Measurements from ENCODE around the gene ITLN1.

Gene ITLN1

DNA sequence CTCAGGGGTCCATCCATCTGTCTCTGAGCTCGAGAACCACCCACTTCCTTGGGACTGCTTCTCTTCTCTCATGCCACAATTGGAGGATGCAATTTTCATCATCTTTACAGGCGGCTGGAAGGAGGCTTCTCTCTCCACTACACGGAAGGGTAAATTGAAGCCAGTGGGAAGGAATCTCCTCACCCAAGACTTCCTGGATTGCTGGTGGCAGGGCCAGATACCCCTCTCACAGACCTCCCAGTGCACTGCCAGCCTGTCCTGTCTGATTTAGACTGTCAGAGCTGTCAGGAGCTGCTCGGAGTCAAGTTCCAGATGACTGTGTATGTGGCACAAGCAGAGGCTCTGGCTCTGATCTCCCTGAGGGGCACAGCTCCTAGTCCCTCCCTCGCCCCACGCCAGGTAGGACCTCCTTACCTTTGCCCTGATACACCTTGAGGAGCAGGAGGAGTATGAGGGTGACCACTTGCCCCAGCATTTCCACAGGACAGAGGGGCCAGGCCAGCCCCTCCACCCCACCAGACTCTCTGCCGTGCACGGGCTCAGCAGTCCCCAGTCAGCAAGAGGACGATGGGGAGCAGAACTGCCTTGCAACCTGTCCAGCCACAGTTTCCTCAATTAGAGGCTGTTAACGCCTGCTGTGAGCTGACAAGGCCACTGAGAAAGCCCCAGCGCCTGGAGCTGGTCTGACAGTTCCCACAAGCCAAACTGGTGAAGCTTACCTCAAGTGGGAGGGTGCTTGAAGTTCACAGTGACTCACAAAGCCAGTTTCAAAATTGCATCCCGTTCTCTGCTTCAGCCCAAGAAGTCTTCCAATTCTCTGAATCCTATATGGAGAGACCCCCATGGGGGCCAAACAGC is 22.5 kb downstream of the ITLN1 start, which contains the start of gene CD244:
CD244 (minus strand) TSS at position 685 of the 858 bp plus-strand sequence; CDS start at position 475, 210 bp downstream.
- in situ Hi-C loops (cut with HindIII; ENCODE audit: low pct_ligation_motif_present, low pct_unique_long_range_greater_than_20kb, low sequenced_read_pairs): no loop called here
- no peak for DNase-seq

DNA sequence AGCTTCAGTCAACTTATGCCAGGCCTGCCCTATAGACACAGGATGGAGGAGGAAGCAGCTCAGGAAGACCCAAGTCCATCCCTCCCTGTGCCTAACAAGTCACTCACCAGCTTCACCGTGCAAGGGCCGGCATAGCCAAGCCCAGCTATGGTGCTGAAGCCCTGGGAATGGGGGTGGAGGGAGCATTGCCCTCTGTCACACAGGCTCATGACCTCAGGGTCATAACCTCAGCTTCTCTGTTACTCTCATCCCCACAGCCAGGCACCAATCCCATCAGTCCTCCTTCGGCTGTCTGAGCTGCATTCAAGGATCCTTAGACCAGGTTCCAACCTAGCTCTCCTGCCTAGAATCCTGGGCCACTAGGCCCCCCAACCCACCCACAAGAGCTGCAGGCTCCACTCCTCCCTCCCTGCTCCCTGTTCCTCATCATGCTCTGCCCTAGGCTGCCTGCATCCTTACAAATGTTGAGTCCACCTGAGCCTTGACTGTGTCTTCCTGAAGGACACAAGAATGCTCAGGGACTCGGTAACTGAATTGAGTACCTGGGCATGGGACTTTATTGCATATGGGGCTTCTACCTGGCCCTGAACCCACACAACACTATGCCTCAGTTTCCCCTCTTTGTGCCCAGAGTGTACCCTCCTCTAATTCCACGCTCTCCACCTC is 24.0 kb downstream of the ITLN1 start:
- in situ Hi-C loops (cut with HindIII; ENCODE audit: low pct_ligation_motif_present, low pct_unique_long_range_greater_than_20kb, low sequenced_read_pairs): no loop called here
- no peak for DNase-seq

GRCh38 chr1:160859166-160859565 is 25.8 kb downstream of the ITLN1 start:
- DNase-seq: no peak

GRCh38 chr1:160858507-160858906 is 26.5 kb downstream of the ITLN1 start:
- DNase-seq: no peak
- in situ Hi-C loops (cut with HindIII; ENCODE audit: low pct_ligation_motif_present, low pct_unique_long_range_greater_than_20kb, low sequenced_read_pairs): no loop called here

More at GRCh38 chr1:160859166-160859565, 25.8 kb downstream of the ITLN1 start:
- in situ Hi-C loops (cut with HindIII; ENCODE audit: low pct_ligation_motif_present, low pct_unique_long_range_greater_than_20kb, low sequenced_read_pairs): no loop called here

GRCh38 chr1:160858097-160858496 is 26.9 kb downstream of the ITLN1 start:
- DNase-seq: no peak
- in situ Hi-C loops (cut with HindIII; ENCODE audit: low pct_ligation_motif_present, low pct_unique_long_range_greater_than_20kb, low sequenced_read_pairs): no loop called here

DNA sequence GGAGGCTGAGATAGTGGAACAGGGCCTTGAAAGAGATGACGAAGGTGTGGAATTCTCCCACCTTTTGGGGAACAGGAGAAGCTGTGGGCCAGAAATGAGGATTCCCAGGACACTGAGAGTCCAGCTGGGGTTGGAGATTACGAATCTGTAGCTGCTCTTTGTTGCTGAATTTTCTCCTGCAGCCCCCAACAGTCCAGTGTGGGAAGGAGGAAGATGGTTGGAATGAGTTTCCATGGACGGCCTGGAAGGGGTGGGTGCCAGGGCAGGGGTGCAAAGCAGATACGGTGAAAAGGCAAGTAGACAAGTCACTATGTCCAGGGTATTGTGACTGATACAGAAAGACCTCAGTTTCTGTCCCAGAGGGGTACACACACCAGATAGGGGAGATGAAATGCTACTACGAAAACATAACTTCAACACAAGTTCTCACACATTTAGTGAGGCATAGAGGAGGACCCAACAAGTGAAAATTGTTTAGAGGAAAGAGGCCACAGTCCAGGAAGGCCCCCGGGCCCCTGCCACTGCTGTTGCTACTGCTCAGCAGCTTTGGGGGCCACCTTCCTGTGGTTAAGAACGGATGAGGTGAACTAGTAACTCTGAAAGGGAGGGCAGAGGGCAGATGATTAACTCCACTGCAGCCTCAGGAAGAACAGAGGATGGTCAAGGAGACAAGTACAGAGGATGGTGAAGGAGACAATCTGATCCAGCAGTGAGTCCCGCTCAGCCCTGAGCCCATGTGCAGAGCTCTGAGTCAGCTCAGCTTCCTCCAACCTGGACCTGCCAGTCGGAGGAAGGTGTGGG is 29.6 kb downstream of the ITLN1 start:
- no peak for DNase-seq
- in situ Hi-C loops (cut with HindIII; ENCODE audit: low pct_ligation_motif_present, low pct_unique_long_range_greater_than_20kb, low sequenced_read_pairs): no loop called here

DNA sequence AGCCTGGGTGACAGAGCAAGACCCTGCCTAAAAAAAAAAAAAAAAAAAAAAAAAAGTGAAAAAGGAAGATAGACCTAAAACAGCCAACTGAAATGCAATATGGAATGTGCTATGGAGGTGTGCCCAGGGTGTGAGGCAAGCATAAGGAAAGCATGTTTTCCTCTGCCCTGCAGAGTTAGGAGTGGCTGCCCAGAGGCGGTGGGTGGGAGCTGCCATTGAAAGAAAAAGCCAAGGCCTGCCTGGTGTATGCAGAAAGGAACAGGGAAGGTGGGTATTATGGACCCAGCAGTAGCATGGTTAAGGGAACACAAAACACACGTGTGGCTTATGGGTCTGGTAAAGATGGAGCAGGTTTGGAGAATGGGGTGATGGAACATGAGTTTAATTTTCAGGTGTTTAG is 31.2 kb downstream of the ITLN1 start:
- DNase-seq: no peak
- in situ Hi-C loops (cut with HindIII; ENCODE audit: low pct_ligation_motif_present, low pct_unique_long_range_greater_than_20kb, low sequenced_read_pairs): no loop called here

DNA sequence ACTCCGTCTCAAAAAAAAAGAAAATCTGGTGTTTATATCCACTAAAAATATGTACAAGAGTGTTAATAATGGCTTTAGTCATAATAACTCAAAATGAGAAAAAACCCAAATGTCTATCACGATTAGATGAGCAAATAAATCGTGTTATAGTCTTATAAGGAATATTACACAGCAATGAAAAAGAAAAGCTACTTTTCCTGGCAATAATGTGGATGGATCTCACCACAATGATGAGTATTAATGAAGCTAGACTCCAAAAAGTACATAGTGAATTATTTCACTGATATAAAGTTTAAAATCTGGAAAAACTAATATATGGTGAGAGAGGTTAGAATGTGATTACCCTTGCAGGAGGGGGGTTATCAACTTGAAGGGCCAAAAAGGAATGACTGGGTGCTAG is 32.0 kb downstream of the ITLN1 start:
- DNase-seq: no peak
- in situ Hi-C loops (cut with HindIII; ENCODE audit: low pct_ligation_motif_present, low pct_unique_long_range_greater_than_20kb, low sequenced_read_pairs): no loop called here

GRCh38 chr1:160850993-160851392 is 34.0 kb downstream of the ITLN1 start:
- in situ Hi-C loops (cut with HindIII; ENCODE audit: low pct_ligation_motif_present, low pct_unique_long_range_greater_than_20kb, low sequenced_read_pairs): no loop called here
- DNase-seq: no peak

GRCh38 chr1:160850541-160850940 is 34.4 kb downstream of the ITLN1 start:
- no peak for DNase-seq
- in situ Hi-C loops (cut with HindIII; ENCODE audit: low pct_ligation_motif_present, low pct_unique_long_range_greater_than_20kb, low sequenced_read_pairs): no loop called here

- DNase-seq: no peak
- in situ Hi-C loops (cut with HindIII; ENCODE audit: low pct_ligation_motif_present, low pct_unique_long_range_greater_than_20kb, low sequenced_read_pairs): no loop called here
Observed at GRCh38 chr1:160846281-160846680, 38.7 kb downstream of the ITLN1 start.

DNA sequence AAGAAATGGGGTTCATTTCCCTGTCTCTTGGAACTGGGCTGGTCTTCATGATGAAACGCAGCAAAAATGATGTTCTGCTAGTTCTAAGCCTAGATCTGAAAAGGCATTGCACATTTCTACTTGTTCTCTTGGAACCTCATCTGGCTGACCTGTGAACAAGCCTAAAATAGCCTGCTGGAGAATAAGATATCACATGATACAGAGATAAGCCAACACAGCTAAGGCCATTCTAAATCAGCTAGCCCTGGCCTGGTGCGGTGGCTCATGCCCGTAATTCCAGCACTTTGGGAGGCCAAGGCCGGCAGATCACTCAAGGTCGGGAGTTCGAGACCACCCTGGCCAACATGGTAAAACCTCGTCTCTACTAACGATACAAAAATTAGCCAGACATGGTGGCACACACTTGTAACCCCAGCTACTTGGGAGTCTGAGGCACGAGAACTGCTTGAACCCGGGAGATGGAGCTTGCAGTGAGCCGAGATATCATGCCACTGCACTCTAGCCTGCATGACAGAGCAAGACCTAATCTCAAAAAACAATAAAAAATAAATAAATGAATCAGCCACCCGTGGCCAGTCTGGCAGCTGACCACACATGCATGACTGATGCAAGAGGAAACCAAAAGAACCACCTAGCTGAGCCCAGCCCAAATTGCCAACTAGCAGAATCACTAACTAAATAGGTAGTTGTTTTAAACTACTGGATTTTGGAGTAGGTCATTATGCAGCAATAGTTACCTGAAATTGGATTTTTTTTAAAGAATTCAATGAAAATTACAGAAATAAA is 40.3 kb downstream of the ITLN1 start:
- in situ Hi-C loops (cut with HindIII; ENCODE audit: low pct_ligation_motif_present, low pct_unique_long_range_greater_than_20kb, low sequenced_read_pairs): no loop called here
- no peak for DNase-seq

DNA sequence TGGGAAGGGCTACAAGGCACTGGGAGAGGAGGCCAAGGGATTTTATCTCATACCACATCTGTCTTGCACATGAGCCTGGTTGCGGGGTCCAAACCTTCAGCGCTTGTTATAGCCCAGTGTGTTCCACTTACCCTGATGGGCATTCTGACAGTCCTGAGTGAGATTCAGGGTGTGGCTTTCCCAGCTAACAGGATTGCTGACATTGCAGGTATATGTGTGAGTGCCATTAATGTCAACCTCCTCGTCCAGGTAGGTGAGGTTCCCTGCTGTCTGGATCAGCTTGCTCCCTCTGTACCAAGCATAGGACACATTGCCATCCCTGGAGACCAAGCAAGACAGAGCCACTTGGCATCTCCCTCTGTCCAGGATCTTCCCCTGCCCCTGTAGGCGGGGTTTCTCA is 43.9 kb downstream of the ITLN1 start:
- no peak for DNase-seq

DNA sequence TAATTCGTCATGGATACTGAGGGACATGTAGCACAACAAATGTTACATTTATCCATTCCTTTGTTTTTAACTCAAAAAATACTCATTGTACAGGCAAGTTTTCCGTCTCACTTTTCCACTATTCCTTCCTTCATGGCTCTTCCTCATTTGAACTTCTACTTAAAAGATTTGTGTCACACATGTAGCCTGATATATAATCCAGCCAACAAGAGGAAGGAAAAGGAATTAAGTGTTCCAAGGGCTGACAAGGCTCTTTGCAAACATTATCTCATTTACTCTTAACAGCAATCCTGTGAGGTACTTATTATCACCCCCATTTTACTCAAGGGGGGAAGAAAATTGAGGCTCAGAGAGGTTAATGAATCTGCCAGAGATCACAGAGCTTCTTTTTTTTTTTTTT is 45.2 kb downstream of the ITLN1 start:
- in situ Hi-C loops (cut with HindIII; ENCODE audit: low pct_ligation_motif_present, low pct_unique_long_range_greater_than_20kb, low sequenced_read_pairs): no loop called here
- no peak for DNase-seq

More for the DNA sequence above, 43.9 kb downstream of the ITLN1 start:
- in situ Hi-C loops (cut with HindIII; ENCODE audit: low pct_ligation_motif_present, low pct_unique_long_range_greater_than_20kb, low sequenced_read_pairs): no loop called here

DNA sequence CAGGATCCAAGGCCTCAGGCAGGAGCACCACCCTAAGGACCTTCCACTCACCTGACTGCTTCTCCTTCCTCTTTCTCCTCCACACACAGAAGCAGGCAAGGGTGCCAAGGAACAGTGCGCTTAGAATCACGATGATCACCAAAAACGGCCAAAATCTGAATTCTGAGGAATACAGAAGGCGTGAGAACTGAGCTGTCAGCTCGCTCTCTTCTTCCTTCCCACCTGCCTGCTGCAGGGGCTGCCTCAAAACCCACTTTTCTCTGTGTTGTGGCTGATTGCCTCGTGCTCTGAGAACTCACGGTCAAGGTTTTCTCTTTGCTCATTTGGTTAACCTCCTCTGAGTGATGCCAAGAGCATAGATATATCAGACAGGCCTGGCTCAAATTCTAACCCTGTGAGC is 46.1 kb downstream of the ITLN1 start:
- in situ Hi-C loops (cut with HindIII; ENCODE audit: low pct_ligation_motif_present, low pct_unique_long_range_greater_than_20kb, low sequenced_read_pairs): no loop called here
- no peak for DNase-seq

- DNase-seq: no peak
- in situ Hi-C loops (cut with HindIII; ENCODE audit: low pct_ligation_motif_present, low pct_unique_long_range_greater_than_20kb, low sequenced_read_pairs): no loop called here
Observed at GRCh38 chr1:160837558-160838205, 47.3 kb downstream of the ITLN1 start.

DNA sequence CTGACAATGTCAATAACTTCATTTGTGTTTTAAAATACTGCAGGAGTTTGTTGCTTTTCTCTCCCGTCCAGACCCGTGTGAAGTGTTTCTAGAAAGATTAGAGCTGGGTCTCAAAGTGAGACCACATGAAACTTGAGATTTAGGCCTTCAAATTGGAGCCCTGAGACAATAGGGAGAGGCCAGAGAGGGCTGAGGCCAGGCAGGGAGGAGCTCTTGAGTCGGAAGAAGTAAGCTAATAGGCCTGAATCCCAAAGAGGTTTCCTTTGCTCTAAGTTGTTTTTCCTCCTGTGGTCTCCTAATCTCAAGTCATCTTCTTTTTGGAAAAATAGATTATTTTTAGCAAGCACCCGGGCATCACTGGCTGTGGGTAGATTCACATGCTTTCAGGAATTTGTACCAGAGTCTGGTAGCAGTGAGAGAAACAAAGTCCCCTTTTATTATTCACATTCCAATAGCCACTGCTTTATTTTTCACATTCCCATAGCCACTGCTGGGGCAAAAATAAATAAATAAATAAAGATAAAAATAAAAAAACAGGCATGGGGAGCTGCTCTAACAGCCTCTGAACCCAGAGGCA is 47.9 kb downstream of the ITLN1 start:
- in situ Hi-C loops (cut with HindIII; ENCODE audit: low pct_ligation_motif_present, low pct_unique_long_range_greater_than_20kb, low sequenced_read_pairs): no loop called here
- DNase-seq: no peak

- in situ Hi-C loops (cut with HindIII; ENCODE audit: low pct_ligation_motif_present, low pct_unique_long_range_greater_than_20kb, low sequenced_read_pairs): no loop called here
- no peak for DNase-seq
Observed at GRCh38 chr1:160836561-160836960, 48.4 kb downstream of the ITLN1 start.
